SK-N-SH treated with all-trans-retinoic acid at 6 μM for 48 hours (cell line): ENCODE results near the gene NELFE.

Experiments used
- ARNTL ChIP-seq: fragments of 450-650 bp; formaldehyde crosslinking; IDR thresholded peaks from 2 replicates; pipeline ENCODE4 v1.5.0; 2020; ENCODE audit warnings: low read depth, mild to moderate bottlenecking, moderate library complexity, borderline replicate concordance
- CSDC2 ChIP-seq: fragments of 250-450 bp; sonication (Bioruptor Pico); IDR thresholded peaks from 2 replicates; pipeline ENCODE4 v1.5.0; 2020; ENCODE audit warnings: mild to moderate bottlenecking, moderate library complexity
- ESRRG ChIP-seq: fragments of 250-450 bp; sonication (Bioruptor Pico); IDR thresholded peaks from 2 replicates; pipeline ENCODE4 v1.6.1; 2021; ENCODE audit warnings: mild to moderate bottlenecking
- ISL1 ChIP-seq: fragments of 250-450 bp; sonication (Bioruptor Pico); IDR thresholded peaks from 2 replicates; pipeline ENCODE4 v2.1.2; 2022; ENCODE audit warnings: mild to moderate bottlenecking, moderate library complexity
- OSR1 ChIP-seq: fragments of 250-450 bp; sonication (Bioruptor Pico); IDR thresholded peaks from 2 replicates; pipeline ENCODE4 v1.8.0; 2022; ENCODE audit warnings: moderate library complexity, mild to moderate bottlenecking, inconsistent platforms
- TCF4 ChIP-seq: fragments of 250-450 bp; sonication (Bioruptor Pico); IDR thresholded peaks from 2 replicates; pipeline ENCODE4 v1.8.0; 2021; ENCODE audit warnings: mild to moderate bottlenecking, moderate library complexity, borderline replicate concordance
- ZFP3 ChIP-seq: fragments of 250-450 bp; sonication (Bioruptor Pico); IDR thresholded peaks from 2 replicates; pipeline ENCODE4 v1.5.0; 2020; ENCODE audit warnings: mild to moderate bottlenecking, moderate library complexity
- ZFP30 ChIP-seq: fragments of 450-650 bp; formaldehyde crosslinking; IDR thresholded peaks from 2 replicates; pipeline ENCODE4 v1.5.0; 2022; ENCODE audit warnings: mild to moderate bottlenecking, moderate library complexity
- ZNF565 ChIP-seq: fragments of 450-650 bp; formaldehyde crosslinking; conservative IDR thresholded peaks from 2 replicates; pipeline ENCODE4 v1.5.0; 2020; ENCODE audit warnings: low read depth, mild to moderate bottlenecking, moderate library complexity
- TF ChIP-seq, protein P1 (sequence below): fragments of 250-450 bp; sonication (Bioruptor Pico); IDR thresholded peaks from 2 replicates; pipeline ENCODE4 v1.8.0; 2020; ENCODE audit warnings: mild to moderate bottlenecking, moderate library complexity, borderline replicate concordance
- TF ChIP-seq, protein P2 (sequence below): fragments of 250-450 bp; sonication (Bioruptor Pico); IDR thresholded peaks from 2 replicates; pipeline ENCODE4 v1.5.1; 2020; ENCODE audit warnings: low read depth, mild to moderate bottlenecking, moderate library complexity
- TF ChIP-seq, protein P3 (sequence below): fragments of 250-450 bp; sonication (Bioruptor Pico); IDR thresholded peaks from 2 replicates; pipeline ENCODE4 v1.8.0; 2021; ENCODE audit warnings: low read depth, mild to moderate bottlenecking, moderate library complexity, borderline replicate concordance
- TF ChIP-seq, protein P4 (sequence below): fragments of 250-450 bp; sonication (Bioruptor Pico); IDR thresholded peaks from 2 replicates; pipeline ENCODE4 v1.5.1; 2021; ENCODE audit warnings: mild to moderate bottlenecking, moderate library complexity

DNA sequence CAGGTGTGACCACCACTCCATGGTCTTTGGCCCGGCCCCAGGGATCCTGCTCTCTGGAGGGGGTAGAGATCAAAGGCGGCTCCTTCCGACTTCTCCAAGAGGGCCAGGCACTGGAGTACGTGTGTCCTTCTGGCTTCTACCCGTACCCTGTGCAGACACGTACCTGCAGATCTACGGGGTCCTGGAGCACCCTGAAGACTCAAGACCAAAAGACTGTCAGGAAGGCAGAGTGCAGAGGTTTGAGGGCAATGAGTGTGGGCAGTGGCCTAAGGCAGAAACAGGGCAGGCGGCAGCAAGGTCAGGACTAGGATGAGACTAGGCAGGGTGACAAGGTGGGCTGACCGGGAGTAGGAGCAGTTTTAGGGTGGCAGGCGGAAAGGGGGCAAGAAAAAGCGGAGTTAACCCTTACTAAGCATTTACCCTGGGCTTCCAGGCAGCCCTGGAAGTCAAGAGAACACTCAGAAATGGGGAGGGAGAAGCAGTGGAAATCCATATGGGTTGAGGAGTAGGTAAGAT is 12.3 kb downstream of the NELFE start:
- TF ChIP-seq, protein P1, sequence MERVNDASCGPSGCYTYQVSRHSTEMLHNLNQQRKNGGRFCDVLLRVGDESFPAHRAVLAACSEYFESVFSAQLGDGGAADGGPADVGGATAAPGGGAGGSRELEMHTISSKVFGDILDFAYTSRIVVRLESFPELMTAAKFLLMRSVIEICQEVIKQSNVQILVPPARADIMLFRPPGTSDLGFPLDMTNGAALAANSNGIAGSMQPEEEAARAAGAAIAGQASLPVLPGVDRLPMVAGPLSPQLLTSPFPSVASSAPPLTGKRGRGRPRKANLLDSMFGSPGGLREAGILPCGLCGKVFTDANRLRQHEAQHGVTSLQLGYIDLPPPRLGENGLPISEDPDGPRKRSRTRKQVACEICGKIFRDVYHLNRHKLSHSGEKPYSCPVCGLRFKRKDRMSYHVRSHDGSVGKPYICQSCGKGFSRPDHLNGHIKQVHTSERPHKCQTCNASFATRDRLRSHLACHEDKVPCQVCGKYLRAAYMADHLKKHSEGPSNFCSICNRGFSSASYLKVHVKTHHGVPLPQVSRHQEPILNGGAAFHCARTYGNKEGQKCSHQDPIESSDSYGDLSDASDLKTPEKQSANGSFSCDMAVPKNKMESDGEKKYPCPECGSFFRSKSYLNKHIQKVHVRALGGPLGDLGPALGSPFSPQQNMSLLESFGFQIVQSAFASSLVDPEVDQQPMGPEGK (CRISPR knock-in tag), result no peak
- TF ChIP-seq, protein P2, sequence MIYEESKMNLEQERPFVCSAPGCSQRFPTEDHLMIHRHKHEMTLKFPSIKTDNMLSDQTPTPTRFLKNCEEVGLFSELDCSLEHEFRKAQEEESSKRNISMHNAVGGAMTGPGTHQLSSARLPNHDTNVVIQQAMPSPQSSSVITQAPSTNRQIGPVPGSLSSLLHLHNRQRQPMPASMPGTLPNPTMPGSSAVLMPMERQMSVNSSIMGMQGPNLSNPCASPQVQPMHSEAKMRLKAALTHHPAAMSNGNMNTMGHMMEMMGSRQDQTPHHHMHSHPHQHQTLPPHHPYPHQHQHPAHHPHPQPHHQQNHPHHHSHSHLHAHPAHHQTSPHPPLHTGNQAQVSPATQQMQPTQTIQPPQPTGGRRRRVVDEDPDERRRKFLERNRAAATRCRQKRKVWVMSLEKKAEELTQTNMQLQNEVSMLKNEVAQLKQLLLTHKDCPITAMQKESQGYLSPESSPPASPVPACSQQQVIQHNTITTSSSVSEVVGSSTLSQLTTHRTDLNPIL (CRISPR knock-in tag), result no peak
- no peak for TF ChIP-seq ISL1
- TF ChIP-seq ZFP30 (CRISPR knock-in tag), result no peak
- TF ChIP-seq ARNTL (CRISPR knock-in tag), result no peak
- TF ChIP-seq ZNF565 (CRISPR knock-in tag), result no peak
- no peak for TF ChIP-seq ZFP3 (CRISPR knock-in tag)
- no peak for TF ChIP-seq OSR1 (CRISPR knock-in tag)
- no peak for TF ChIP-seq CSDC2 (CRISPR knock-in tag)
- no peak for TF ChIP-seq ESRRG (CRISPR knock-in tag)
- no peak for TF ChIP-seq TCF4 (CRISPR knock-in tag)
- TF ChIP-seq, protein P3, sequence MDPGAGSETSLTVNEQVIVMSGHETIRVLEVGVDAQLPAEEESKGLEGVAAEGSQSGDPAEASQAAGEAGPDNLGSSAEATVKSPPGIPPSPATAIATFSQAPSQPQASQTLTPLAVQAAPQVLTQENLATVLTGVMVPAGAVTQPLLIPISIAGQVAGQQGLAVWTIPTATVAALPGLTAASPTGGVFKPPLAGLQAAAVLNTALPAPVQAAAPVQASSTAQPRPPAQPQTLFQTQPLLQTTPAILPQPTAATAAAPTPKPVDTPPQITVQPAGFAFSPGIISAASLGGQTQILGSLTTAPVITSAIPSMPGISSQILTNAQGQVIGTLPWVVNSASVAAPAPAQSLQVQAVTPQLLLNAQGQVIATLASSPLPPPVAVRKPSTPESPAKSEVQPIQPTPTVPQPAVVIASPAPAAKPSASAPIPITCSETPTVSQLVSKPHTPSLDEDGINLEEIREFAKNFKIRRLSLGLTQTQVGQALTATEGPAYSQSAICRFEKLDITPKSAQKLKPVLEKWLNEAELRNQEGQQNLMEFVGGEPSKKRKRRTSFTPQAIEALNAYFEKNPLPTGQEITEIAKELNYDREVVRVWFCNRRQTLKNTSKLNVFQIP, result no peak
- TF ChIP-seq, protein P4, sequence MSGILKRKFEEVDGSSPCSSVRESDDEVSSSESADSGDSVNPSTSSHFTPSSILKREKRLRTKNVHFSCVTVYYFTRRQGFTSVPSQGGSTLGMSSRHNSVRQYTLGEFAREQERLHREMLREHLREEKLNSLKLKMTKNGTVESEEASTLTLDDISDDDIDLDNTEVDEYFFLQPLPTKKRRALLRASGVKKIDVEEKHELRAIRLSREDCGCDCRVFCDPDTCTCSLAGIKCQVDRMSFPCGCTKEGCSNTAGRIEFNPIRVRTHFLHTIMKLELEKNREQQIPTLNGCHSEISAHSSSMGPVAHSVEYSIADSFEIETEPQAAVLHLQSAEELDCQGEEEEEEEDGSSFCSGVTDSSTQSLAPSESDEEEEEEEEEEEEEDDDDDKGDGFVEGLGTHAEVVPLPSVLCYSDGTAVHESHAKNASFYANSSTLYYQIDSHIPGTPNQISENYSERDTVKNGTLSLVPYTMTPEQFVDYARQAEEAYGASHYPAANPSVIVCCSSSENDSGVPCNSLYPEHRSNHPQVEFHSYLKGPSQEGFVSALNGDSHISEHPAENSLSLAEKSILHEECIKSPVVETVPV (CRISPR knock-in tag), result no peak
